ENCODE results near the gene TBC1D22A.

GRCh38 chr22:46933040-46933930, 170.8 kb downstream of the TBC1D22A start:
- TF ChIP-seq CTCF (conservative IDR thresholded peaks at IDR 0.05; ENCODE audit: low read depth, low read length): no peak
- TF ChIP-seq EZH2 (IDR thresholded peaks at IDR 0.05; ENCODE audit: low read length, unreplicated experiment): no peak

Measured in PC-3 (cell line).